Esophagus squamous epithelium (tissue), 5 donors: ENCODE results near the gene PTPRT. TPM values are rescaled to one million over a fixed set of nuclear protein-coding genes. Genes with fewer than 3 reads are reported as not detected.

Experiments used
- DNase-seq: peaks from one replicate; lab custom pipeline; 2025; lab: John Stamatoyannopoulos, UW
- H3K27ac ChIP-seq, 4 donors: fragments of 200-600 bp; sonication (generic); one replicate each; pipeline ENCODE4 v1.5.1; 2016 to 2019; ENCODE audit warnings: mild to moderate bottlenecking in 1 of 4
- H3K27me3 ChIP-seq, 4 donors: fragments of 200-600 bp; sonication (generic); 1 replicate in 3 of 4; 2 replicates in 1 of 4; pipeline versions ENCODE4 v1.5.1 to v1.6.0; 2017 to 2021; ENCODE audit warnings: antibody characterized with exemption in 1 of 4
- H3K36me3 ChIP-seq, 3 donors: fragments of 200-600 bp; sonication (generic); one replicate each; pipeline ENCODE4 v1.5.1; 2016 to 2019
- H3K4me1 ChIP-seq, 3 donors: fragments of 200-600 bp; sonication (generic); one replicate each; pipeline ENCODE4 v1.5.1; 2017 to 2019
- H3K4me3 ChIP-seq, 4 donors: fragments of 200-600 bp; sonication (generic); 1 replicate in 3 of 4; 2 replicates in 1 of 4; pipeline ENCODE4 v1.5.1; 2016 to 2019; ENCODE audit warnings: mild to moderate bottlenecking in 2 of 4, moderate library complexity in 1 of 4
- H3K9me3 ChIP-seq, 3 donors: fragments of 200-600 bp; sonication (generic); one replicate each; pipeline ENCODE4 v1.5.1; 2016 to 2019
- CTCF ChIP-seq, 6 experiments: fragments of 450-650 bp in 4 of 6; fragments of 200-600 bp in 2 of 6; sonication (generic) in 2 of 6; IDR thresholded peaks; one replicate each; pipeline ENCODE4 v1.5.1; 2016 to 2019; ENCODE audit warnings: antibody characterized with exemption in 6 of 6, mild to moderate bottlenecking in 4 of 6, moderate library complexity in 4 of 6
- POLR2A ChIP-seq, 4 donors: fragments of 450-650 bp; IDR thresholded peaks; one replicate each; pipeline ENCODE4 v1.6.1; 2017; ENCODE audit warnings: antibody characterized with exemption in 4 of 4, mild to moderate bottlenecking in 4 of 4, moderate library complexity in 3 of 4
- WGBS, 2 donors: methylation state at CpG; one replicate each; pipeline ENCODE4 v1.1.5; 2018; 5-methylcytosine and 5-hydroxymethylcytosine counted together
- intact Hi-C: fragments of 100-400 bp; cut with DNase I; formaldehyde crosslinking; loops from one replicate; pipeline ENCODE4 v1.15.0; 2022
- total RNA-seq, 4 donors: library from RNA; depleted of rRNA; stranded (reverse); fragments of >200 nt; gene quantifications; one replicate each; pipeline ENCODE4 v1.1.0, GENCODE V29; 2016
- donor health status: DM: yes; HTN: yes; CAD: no.

The PTPRT gene
- total RNA-seq, 4 donors from 2014 or later = under 0.01 to 0.06 TPM; not detected in 2

GRCh38 chr20:42352096-42352495 lies 837.6 kb downstream of the PTPRT start:
- DNase-seq = no peak
- no peaks in the 10 kb centered on the region for H3K4me1 ChIP-seq
- H3K36me3 ChIP-seq = no peaks in the 10 kb centered on the region
- 35 to 56% methylated on average over 4 to 6 of the region's 6 CpGs for WGBS, 2 donors
- no peaks in the 10 kb centered on the region for H3K27me3 ChIP-seq
- intact Hi-C loops = no loop called here
- TF ChIP-seq POLR2A (IDR thresholded peaks at IDR 0.05) = no peak
- TF ChIP-seq CTCF (IDR thresholded peaks at IDR 0.05) = no peak
- no peak overlapping the region for H3K4me3 ChIP-seq
- H3K27ac ChIP-seq = no peak overlapping the region
- H3K9me3 ChIP-seq = no peaks in the 10 kb centered on the region

GRCh38 chr20:42350521-42350920 lies 839.2 kb downstream of the PTPRT start:
- intact Hi-C loops = no loop called here
- 55 to 69% methylated on average over 6 to 7 of the region's 7 CpGs for WGBS, 2 donors
- Histone ChIP-seq H3K27me3 (no peaks in the 10 kb centered on the region), H3K27ac (no peak overlapping the region), H3K9me3 (no peaks in the 10 kb centered on the region), H3K36me3 (no peaks in the 10 kb centered on the region), H3K4me3 (no peak overlapping the region), H3K4me1 (no peaks in the 10 kb centered on the region)
- no peak for DNase-seq
- no peak for TF ChIP-seq POLR2A (IDR thresholded peaks at IDR 0.05)

GRCh38 chr20:42346189-42347170 lies 843.2 kb downstream of the PTPRT start:
- no peak for DNase-seq
- WGBS, 2 donors = 45 to 61% methylated on average over 3 to 6 of the region's 10 CpGs
- intact Hi-C loops = no loop called here
- no peak overlapping the region for H3K4me3 ChIP-seq
- no peaks in the 10 kb centered on the region for H3K9me3 ChIP-seq
- H3K36me3 ChIP-seq = no peaks in the 10 kb centered on the region
- no peak for TF ChIP-seq POLR2A (IDR thresholded peaks at IDR 0.05)
- no peak overlapping the region for H3K27ac ChIP-seq
- no peaks in the 10 kb centered on the region for H3K4me1 ChIP-seq
- H3K27me3 ChIP-seq = no peaks in the 10 kb centered on the region

- H3K4me1 ChIP-seq = no peaks in the 10 kb centered on the region
- H3K36me3 ChIP-seq = no peaks in the 10 kb centered on the region
- H3K4me3 ChIP-seq = no peak overlapping the region
- no peak for DNase-seq
- TF ChIP-seq CTCF (IDR thresholded peaks at IDR 0.05) (no peak), POLR2A (IDR thresholded peaks at IDR 0.05) (no peak)
- H3K27me3 ChIP-seq = no peaks in the 10 kb centered on the region
- intact Hi-C loops = no loop called here
- WGBS, 2 donors = 69 to 82% methylated on average over 2 of the region's 2 CpGs
- no peaks in the 10 kb centered on the region for H3K9me3 ChIP-seq
- no peak overlapping the region for H3K27ac ChIP-seq
Measured at GRCh38 chr20:42341654-42342053, 848.1 kb downstream of the PTPRT start.

GRCh38 chr20:42340368-42340767 lies 849.3 kb downstream of the PTPRT start:
- Histone ChIP-seq H3K27me3 (no peaks in the 10 kb centered on the region), H3K9me3 (no peaks in the 10 kb centered on the region), H3K4me1 (no peaks in the 10 kb centered on the region), H3K4me3 (no peak overlapping the region), H3K36me3 (no peaks in the 10 kb centered on the region), H3K27ac (no peak overlapping the region)
- WGBS, 2 donors = 72 to 81% methylated on average over 4 of the region's 4 CpGs
- intact Hi-C loops = no loop called here
- TF ChIP-seq CTCF (IDR thresholded peaks at IDR 0.05) (no peak), POLR2A (IDR thresholded peaks at IDR 0.05) (no peak)
- DNase-seq = no peak
